NCI-H748 (cell line): Measurements from ENCODE around the gene GDPGP1.
"Not testable (repeated sequence)": the region's sequence is repeated elsewhere in the genome, so short reads cannot be mapped to it uniquely, and the experiment has no call there.

Experiments
- DNase-seq: peaks from one replicate; lab custom pipeline; 2025; ENCODE audit not compliant: unreplicated experiment; lab: John Stamatoyannopoulos, UW

Gene GDPGP1

GRCh38 chr15:90234096-90234988 is at the start of gene GDPGP1:
Gene GDPGP1 (plus strand): TSS chr15:90234209. CDS start chr15:90240909, 6,700 bp downstream.
- DNase-seq = no peak

GRCh38 chr15:90184786-90185704 is 49.0 kb upstream of the GDPGP1 start:
- peak; percentile 81 for DNase-seq

- DNase-seq = no peak
Measured at GRCh38 chr15:90187257-90187868, 46.6 kb upstream of the GDPGP1 start.

- not testable (repeated sequence) for DNase-seq
Measured at GRCh38 chr15:90188065-90188464, 45.9 kb upstream of the GDPGP1 start.

- DNase-seq = no peak
Measured at GRCh38 chr15:90188914-90189748, 44.9 kb upstream of the GDPGP1 start.

GRCh38 chr15:90189781-90190467 is 44.1 kb upstream of the GDPGP1 start:
- DNase-seq = no peak

GRCh38 chr15:90190606-90191343 is 43.2 kb upstream of the GDPGP1 start:
- DNase-seq = no peak

GRCh38 chr15:90191344-90191687 is 42.7 kb upstream of the GDPGP1 start:
- DNase-seq = no peak

- peak; percentile 68 for DNase-seq
Measured at GRCh38 chr15:90191794-90192509, 42.1 kb upstream of the GDPGP1 start.

GRCh38 chr15:90192961-90193786 is 40.8 kb upstream of the GDPGP1 start:
- DNase-seq = no peak

- no peak for DNase-seq
Measured at GRCh38 chr15:90194655-90195054, 39.4 kb upstream of the GDPGP1 start.

- no peak for DNase-seq
Measured at GRCh38 chr15:90200534-90201129, 33.4 kb upstream of the GDPGP1 start.

GRCh38 chr15:90201130-90201943 is 32.7 kb upstream of the GDPGP1 start, which contains the start of gene SEMA4B:
Gene SEMA4B (plus strand): TSS chr15:90201330. CDS start chr15:90201579, 249 bp downstream.
- DNase-seq = peak; percentile 77

GRCh38 chr15:90201944-90202375 is 32.0 kb upstream of the GDPGP1 start:
- DNase-seq = peak; percentile 14

- no peak for DNase-seq
Measured at GRCh38 chr15:90202929-90203328, 31.1 kb upstream of the GDPGP1 start.

- no peak for DNase-seq
Measured at GRCh38 chr15:90203473-90203872, 30.5 kb upstream of the GDPGP1 start.
